ENCODE data around the gene PCA3.
"Not testable (repeated sequence)": the region's sequence is repeated elsewhere in the genome, so short reads cannot be mapped to it uniquely, and the experiment has no call there.

PCA3 gene

DNA sequence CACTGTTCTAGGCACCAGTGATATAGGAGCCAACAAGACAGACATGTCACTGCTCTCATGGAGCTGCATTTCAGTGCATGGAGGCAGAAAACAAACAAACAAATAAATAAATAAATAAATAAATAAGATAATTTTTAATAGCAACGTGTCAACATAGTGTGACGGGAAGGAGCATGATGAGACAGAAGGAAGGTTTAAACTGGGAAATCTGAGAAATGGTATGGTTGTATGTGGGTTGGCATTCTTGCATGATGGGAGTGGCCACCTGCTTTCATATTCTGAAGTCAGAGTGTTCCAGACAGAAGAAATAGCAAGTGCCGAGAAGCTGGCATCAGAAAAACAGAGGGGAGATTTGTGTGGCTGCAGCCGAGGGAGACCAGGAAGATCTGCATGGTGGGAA lies at the start of gene PCA3:
Gene PCA3, plus strand, starts transcription at position 301 of the 400 bp plus-strand sequence.
- DNase-seq: no peak

DNA sequence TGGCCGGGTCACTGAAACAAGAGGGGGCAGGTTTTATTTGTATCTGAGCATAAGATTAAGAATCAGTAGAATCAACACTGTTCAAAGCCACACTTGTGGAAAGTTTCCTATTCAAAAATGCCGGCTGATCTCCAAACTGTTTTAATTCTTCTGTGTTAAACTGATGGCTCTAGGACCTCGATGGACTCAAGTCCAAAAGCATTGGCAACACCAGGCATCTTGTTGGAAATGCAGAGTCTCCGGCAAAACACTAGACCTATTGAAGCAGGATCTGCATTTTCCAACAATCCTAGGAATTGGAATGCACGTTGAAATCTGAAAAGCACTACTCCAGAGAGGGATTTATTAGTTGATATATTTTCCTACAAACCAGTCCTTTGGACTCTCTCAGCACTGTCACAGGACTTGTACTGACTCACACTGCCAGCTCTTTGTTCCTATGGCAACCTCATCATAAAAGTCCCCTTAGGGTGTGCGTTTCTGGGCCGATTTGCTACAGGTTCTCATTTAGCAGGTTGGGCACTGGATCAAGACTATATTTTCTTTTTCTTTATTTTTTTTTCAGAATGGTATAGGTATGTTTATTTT lies 48.1 kb upstream of the PCA3 start:
- DNase-seq: no peak

DNA sequence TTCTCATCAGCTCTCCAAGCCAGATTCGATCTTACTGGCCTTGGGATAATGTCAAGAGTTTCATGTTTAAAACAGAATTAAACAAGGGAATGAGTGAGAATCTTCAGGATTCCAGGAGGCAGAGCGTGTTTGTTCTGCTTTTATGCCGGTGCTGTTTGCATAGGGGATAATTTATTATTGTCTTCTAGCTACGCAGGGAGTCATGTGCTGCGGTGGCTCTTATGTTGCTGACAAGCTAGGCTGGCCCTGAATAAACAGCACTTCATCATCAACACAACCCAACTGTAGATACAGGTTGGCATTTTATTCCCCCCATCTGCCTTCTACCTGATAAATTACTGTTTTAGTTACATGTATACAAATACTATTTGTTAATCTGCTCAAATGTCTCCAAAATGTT lies 47.1 kb upstream of the PCA3 start:
- no peak for DNase-seq

DNA sequence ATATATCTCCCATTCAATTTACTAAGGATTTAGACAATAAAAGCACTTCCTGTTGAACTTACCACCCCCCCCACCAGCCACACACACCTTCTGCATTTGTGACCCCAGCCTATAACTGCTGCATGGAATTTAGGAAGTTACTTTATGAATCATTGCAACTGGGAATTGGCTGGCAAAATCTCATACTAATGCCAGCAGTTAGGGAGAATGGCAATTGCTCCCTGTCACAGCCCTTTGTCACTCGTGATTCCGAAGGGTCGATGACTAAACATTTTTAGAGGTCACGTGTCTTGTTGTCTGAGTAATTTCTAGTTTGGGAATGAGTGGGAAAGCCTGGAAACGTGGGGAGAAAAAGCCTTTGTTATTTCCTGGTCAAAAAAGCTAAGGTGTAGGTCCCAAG lies 46.6 kb upstream of the PCA3 start:
- DNase-seq: no peak

DNA sequence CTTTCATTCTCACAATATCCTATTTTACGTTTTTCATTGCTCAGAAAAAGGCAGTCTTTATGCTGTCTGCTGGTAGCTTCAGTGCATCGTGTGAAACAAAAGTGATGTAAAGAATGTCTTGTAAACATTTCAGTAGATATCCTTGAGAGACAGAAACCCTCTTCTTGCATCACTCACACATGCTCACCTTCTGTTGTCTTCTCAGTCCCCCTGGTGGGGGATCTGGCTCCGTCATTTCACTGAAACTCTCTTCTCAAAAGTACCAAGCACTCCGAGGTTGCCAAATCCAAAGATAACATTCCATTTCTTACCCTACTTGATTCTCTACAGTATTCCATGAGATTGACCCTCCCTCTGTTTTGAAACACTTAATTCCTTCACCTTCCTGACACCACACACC lies 46.1 kb upstream of the PCA3 start:
- DNase-seq: no peak

DNA sequence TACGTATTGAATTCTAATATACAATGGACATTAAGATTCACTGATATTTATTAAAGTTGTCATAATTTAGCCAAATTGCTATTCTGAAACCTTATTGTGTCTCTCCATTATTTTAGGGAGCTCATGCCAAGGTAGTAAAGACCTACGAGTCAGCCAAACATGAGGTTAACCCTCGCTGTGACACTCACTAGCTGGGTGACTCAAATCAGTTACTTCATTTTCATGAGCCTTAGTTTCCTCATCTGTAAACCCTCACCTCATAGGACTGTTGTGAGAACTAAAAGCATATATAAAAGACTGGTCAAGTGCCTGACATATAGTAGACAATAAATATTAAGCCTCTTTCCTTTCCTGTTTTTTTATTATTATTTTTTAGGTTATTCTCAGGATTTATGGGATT lies 44.0 kb upstream of the PCA3 start:
- DNase-seq: no peak

DNA sequence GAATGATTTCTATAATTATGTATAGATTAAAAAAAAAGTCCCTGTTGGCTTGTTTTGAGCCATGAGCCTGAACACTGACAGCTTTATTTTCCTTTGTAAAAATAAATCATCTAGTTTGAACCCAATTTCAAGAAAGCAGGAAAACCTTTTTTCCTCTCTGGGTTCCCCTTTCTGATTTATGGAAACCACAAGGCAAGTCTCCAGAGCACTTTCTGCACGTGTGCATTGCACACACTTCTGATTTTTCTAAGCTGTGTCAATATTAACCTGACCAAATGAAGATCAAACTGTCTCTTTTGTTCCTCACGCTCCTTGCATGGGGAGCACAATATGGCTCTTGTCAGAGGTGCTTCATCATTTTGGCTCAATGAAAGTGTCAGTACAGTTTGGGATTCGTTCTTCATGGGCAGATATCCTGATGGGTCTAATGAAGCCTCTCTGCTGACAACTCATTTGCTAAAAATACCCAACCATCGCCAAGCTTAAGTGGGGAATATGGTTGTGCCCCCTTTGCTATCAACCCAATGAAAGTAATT lies 39.2 kb upstream of the PCA3 start:
- no peak for DNase-seq

DNA sequence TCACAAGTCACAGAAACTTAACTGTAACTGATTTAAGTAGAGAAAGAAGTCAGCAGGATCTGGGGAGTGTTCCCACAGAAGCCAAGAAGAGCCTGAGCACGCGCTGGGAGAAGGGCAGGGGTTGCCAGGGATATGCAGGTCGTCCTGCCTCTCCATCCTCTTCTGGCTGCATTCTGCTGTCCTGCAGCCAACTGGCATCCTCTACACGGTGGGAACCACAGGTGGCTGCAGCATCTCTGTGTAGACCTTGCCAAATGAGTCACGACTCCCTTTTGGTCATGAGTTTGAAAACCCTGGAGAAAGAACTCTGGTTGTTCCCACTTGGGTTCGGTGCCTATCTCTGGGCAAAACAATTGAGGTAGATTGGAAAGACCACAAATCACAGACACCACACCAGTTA lies 38.4 kb upstream of the PCA3 start:
- DNase-seq: no peak

DNA sequence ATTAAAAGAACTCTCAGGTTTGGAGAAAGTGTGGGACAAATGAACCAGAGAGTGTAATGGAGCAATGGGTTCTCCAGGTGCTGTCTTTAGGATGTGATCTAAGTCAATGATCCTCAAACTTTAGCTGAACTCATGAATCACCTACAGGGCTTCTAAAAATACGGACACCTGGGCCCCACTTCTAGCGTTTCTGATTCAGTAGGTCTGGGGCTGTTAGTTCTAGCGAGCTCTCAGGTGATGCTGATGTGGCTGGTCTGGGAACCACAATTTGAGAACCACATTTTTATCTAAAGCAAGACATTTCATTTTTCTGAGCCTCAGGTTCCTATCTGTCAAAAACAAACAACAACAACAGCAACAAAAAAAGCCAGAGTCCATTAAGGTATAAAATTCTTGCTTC lies 35.1 kb upstream of the PCA3 start:
- DNase-seq: no peak

DNA sequence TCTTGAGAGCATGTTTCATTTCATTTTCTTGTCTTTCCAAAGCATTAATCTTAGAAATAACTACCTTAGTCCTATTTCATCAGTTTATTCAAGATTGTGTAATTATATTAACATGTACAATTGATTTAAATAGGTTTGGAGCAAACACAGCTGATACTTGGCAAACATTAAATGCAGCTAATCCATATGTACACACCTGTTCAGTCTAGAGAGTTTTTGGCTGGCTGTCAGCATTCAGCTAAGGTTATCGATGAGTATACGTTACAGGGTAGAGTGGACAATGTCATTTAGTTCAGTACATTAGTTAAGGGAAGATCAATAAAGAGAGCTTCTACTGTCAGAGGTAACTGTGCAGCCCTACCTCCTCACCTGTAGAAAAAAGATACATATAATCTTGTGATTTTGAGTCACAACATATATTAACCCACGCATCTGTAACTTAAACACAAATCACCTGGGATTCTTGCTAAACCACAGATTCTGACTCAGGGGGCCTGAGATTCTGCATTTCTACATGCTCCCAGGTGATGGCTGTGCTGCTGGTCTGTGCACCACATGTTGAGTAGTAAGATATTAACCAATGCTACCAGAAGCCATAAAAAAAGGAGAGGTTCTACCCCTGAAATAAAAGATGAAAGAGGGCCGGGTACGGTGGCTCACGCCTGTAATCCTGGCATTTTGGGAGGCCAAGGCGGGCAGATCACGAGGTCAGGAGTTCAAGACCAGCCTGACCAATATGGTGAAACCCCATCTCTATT lies 34.1 kb upstream of the PCA3 start:
- DNase-seq: no peak

DNA sequence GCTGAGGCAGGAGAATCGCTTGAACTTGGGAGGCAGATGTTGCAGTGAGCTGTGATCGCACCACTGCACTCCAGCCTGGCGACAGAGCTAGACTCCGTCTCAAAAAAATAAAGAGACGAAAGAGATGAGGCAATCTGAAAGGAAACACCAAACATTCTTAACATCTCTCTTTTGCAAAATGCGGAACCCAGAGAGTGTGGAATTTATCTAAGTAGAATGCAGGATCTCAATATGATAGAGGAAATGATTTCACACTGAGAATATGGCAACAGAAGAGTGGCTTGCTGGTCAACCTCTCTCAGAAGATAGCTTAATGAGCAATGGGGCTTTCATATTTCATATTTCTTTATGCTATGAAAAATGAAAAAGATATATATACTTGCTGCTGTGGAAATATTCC lies 33.4 kb upstream of the PCA3 start:
- no peak for DNase-seq

DNA sequence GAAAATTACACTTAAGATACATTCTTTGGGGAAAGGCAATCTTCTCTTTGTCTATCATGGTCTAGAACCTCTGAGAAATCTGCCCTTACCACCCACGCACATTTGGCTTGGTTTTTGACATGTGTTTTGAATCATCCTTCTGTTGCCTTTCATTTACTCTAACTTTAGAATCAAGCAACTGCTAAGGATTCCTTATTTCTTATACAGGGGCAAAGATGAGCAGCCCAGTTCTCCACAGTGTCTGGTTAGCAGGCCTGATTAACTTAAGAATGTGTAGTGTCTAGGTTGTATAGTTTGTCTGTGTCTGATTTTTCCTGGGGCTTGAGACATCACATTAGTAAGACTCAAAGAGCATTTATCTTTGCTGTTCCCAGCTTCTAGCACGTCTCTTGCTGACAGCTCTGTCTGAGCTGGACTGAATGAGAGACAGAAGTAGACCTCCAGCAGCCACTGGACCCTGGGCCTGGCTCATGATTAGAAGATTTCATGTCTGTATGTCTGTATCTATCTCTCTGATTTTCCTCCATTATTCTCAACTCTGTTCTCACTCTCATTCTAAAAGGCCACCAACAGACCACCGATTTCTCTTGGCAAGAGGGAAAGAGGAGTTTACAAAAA lies 31.8 kb upstream of the PCA3 start:
- no peak for DNase-seq

DNA sequence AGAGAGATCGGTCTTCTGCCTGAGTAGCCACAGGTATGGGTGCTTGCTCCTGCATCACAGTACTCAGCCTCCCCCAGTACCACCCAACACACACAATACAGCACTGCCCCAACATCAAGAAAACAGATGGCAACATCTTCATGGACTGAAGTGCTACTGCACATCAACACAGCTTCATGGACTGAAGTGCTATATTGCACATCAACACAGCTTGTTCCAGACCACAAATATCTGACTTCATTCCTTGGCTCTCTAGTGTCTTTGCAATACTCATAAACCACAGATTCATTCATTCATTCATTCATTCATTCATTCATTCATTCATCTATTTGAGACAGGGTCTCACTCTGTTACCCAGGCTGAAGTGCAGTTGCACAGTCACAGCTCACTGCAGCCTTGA lies 31.1 kb upstream of the PCA3 start:
- no peak for DNase-seq

DNA sequence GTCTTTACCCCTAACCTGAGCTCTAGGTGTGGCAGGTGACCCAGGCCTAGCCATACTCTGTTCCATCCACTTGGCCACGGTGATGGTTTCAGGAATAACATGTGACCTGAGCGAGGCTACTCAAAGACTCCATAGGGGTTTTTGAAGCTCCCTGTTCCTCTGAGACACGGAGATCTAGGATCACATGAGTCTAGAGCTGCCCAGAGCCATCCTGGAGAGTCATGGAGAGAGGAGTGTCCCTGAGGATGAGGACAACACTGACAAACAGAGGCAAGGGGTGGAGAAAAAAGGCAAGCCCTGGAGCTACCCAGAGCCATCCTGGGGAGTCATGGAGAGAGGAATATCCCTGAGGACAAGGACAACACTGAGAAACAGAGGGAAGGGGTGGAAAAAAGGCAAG lies 29.5 kb upstream of the PCA3 start:
- DNase-seq: no peak

DNA sequence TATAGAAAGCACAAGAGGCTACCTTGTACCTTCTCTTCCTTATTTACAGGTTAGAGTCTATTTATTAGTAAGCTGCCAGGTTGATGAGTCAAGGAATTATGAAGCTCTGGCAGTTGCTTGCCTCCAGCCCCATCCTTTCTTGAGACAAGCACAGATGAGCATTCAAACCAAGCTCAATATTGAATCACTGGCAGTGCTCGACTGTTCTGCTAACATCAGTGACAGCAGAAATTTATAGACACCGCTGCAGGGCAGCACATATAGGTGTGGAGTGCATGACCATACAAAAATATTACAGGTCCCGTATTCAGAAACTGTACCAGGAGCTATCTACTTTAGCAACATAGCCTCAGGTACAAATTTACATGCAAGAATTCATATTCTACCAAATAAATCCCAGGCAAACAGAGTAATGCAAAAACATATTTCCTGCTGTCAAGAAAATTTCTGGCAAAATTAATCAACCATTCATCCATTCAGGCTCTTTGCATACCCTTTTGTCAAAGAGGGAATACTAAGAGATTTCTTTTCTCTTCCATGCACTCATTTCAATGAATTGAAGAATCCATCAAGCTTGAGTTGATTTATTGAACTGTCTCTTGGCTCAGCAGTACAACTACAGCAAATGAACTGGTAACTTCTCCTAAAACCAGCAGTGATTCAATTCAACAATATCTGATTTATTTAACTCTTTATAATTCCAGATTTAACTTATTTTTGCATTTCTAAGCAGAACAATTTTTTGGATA lies 26.9 kb upstream of the PCA3 start:
- DNase-seq: no peak

DNA sequence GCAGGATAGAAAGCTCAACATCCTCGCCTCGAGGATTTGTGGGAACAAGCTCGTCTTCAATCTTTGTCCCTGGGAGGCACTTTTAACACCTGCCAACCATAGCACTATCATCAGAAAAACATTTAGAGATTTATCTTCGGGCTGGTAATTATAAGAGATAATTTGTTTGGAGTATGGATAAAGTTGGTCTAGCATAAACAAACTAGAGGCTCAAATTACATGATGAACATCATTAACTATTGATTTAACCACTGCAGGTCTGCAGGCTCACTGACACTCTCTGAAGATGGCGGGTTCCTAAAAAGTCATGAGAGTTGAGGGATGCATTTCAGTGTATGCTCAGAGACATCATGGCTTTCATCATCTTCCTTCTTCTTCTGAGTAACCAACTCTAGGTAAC lies 25.8 kb upstream of the PCA3 start:
- no peak for DNase-seq

DNA sequence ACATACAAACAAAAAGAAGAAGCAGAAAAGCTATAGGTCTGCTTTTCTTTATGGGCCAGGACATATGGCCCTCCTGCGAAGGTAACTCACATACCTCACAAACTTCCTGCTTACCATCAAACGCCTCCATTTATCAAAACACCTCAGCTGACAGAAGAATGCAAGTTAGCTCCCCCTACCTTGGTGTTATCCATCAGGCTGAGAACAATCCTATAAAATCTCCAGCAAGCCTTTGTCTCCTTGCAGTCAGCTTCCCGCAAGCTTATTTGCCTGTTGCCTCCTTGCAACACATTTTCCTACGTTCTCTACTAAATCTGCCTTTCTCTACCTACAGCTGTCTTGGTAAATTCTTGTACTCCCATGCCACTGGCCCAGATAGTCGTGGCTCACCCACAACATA lies 22.7 kb upstream of the PCA3 start:
- no peak for DNase-seq

DNA sequence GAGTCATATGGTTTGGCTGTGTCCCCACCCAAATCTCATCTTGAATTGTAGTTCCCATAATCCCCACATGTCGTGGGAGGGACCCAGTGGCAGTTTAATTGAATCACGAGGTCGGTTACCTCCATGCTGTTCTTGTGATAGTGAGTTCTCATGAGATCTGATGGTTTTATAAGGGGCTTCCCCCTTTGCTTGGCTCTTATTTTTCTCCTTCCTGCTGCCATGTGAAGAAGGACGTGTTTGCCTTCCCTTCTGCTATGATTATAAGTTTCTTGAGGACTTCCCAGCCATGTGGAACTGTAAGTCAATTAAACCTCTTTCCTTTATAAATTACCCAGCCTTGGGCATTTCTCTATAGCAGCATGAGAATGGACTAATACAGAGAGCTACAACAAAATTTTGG lies 21.3 kb upstream of the PCA3 start:
- DNase-seq: not testable (repeated sequence)

DNA sequence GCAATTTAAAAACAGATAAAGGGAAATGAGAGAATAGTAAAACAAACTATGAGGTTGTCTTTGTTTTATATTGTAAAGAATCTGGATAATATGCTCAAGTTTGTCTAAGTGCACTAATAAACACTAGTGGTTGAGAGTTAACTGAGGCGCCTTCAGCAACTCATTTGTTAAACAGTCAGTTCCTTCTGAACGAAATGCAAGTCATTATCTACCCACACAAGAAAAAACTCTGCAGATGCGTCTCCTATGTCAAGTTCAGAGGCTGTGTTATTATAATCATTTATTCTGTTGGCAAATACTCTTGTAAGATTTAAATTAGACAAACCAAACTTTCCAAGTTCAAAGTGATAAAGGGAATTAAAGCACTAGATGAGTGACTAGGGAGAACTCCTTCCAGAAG lies 20.3 kb upstream of the PCA3 start:
- DNase-seq: no peak

DNA sequence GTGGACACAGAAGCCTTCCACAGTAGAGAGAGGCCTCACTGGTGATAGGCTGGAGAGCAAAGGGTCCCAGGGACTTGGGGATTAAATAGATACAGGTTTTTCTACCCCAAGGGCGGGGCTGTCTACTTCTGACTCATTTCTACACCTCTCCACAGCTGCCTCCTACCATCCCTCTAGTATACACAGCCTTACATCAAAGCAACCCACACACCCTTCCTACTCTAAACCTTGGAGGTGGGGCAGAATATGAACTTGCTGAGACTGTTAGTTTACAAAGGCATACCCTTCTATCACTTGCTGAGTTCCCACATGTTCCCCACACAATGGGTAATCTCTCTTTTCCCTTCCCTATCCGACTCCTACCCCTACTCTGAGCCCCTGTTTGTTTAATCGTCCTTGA lies 19.9 kb upstream of the PCA3 start:
- DNase-seq: no peak

DNA sequence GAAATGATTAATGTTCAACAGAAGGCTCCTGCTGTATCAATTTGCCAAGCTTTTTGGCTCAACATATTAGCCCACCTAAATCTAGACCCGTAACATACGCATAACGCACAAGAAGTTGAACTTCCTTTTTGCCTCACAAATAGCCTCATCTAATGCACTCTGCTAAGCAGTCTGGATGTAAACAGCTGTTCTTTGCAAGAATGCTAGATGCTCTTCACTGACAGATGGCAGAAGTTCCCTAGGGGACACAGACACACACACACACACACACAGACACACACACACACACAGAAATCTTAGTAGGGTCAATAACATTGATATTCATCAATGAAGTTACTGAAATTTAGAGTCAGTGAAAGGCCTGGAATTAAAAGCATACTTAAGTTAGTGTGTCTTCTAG lies 13.2 kb upstream of the PCA3 start:
- DNase-seq: no peak

DNA sequence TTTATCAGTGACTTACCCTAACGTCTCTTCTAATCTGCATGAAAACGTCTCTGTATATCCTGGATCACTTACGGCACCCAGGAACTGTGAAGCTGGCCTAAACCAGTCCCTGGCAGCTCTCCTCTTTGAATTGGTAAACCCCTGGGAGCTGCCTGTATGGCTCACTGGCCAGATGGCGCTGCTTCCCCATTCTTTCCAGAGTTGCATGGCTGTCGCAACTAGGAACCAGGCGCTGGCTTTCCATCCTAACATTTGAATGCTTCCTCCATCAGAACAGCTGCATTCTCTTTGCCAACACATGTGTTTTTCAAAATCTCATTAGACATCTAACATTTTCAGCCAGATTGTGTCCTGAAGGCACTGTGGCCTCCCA lies 8.0 kb upstream of the PCA3 start:
- DNase-seq: peak in 1 of 2 experiments; percentile 22

DNA sequence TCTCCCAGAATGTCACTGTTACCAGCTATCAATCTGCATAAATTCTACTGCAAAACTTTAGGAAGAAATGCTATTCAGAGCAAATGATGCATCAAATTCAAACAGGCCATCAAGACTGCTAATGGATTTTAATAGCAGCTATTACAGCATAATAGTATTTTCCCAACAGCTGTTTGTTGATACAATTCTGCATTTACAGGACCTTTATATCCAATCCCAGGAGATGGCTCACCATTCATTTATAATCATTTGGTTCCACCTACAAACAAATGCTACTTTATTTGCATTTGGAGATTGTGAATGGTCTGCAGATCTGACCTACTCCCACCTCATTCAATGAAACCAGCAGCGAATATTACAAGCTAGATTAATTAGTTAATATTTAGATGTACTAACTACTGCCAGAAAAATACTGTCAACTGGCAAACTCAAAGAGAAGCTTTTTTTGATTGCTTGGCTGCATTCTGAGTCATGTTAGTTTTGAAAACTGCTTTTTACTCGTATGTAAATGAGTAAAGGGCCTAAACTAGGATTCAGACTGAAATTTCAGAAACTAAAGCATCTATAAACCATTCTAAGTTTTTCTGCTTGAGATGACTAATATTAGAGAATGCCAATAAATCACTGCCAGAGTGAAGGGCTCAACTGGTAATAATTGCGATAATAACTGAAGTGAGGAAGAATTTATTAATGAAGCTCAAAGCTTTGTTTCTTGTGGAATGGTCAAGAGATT lies 7.1 kb upstream of the PCA3 start:
- DNase-seq: no peak

Data from AML-193 (cell line).